ENCODE data around the gene TMED6.

DNA sequence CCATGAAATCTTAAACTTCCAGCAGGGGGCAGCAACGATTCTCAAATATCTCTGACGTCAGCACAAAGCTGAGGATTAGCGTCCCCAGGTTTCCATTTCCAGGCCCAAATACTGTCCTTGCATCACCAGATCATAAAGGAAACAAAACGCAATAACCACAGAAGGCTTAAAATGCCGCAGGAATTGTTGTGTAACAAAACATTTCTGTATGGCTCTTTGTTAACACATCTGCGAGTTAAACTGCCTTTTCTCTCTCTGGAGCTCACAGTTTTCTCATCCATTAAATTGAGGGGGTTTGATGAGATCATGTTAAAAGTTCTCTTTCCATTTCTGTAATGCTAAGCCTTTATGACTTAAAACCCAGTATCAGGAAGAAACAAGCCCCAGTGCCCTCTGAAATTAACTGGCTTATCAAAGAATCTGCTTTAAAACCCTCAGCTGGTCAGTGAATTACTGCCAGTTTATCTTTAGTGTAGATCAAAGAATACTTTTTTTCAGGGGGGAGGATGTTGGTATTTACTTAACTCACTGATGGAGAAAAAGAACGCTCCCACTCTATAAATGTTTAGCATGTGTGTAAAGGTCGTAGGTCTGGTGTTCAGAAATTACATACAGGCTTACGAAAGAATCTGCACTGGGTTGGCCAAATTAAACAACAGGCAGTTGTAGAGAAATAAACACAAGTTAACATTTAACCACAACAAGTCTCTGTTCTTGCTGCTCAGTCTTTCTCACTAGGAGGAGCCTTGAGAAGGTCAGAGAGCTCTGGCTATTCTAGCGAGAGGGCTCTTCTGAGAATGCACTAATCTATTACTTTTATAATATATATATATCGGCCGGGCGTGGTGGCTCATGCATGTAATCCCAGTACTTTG lies 44.8 kb upstream of the TMED6 start:
- TF ChIP-seq CTCF (conservative IDR thresholded peaks at IDR 0.05): peak; percentile 92
- no peak for TF ChIP-seq EZH2 (IDR thresholded peaks at IDR 0.05; ENCODE audit: low read depth)

Data from PC-9 (cell line).